PC-9 (cell line): ENCODE measurements around the gene DSCAM. TPM values are rescaled to one million over a fixed set of nuclear protein-coding genes. Genes with fewer than 3 reads are reported as not detected.

ENCODE experiments used
- BruUV-seq: library from RNA; stranded (reverse); fragments of 400-500 nt; replicated peaks from 2 replicates; lab custom pipeline; 2021; lab: Mats Ljungman, UMichigan
- CTCF ChIA-PET: fragments of 300-600 bp; sonication (Branson Sonifier 250); formaldehyde crosslinking; loops from one replicate; lab custom pipeline; 2022; ENCODE audit warnings: antibody characterized with exemption; lab: Charles Lee
- POLR2A ChIA-PET: fragments of 300-600 bp; sonication (Branson Sonifier 250); formaldehyde crosslinking; loops from one replicate; lab custom pipeline; 2022; ENCODE audit warnings: antibody characterized with exemption; ENCODE audit not compliant: unreplicated experiment; lab: Charles Lee
- DNase-seq, 2 experiments: peaks; one replicate each; pipeline versions ENCODE4 v3.0.0 to v3.0.0-alpha.2; 2015 to 2022; ENCODE audit warnings: mixed read lengths in 1 of 2
- H2AFZ ChIP-seq: fragments of 200-600 bp; sonication (generic); 2 replicates; pipeline ENCODE4 v1.8.1; 2017; ENCODE audit warnings: antibody characterized with exemption
- H3F3A ChIP-seq: fragments of 200-600 bp; sonication (generic); 2 replicates; pipeline ENCODE4 v1.8.1; 2017; ENCODE audit warnings: antibody characterized with exemption, mild to moderate bottlenecking, low read depth; ENCODE audit not compliant: insufficient read depth
- H3K27ac ChIP-seq: fragments of 200-600 bp; sonication (generic); 2 replicates; pipeline ENCODE4 v1.6.1; 2016; ENCODE audit warnings: mixed run types
- H3K27me3 ChIP-seq: fragments of 200-600 bp; sonication (generic); 2 replicates; pipeline ENCODE4 v1.6.1; 2016; ENCODE audit warnings: low read depth, mixed run types; ENCODE audit not compliant: insufficient read depth
- H3K36me3 ChIP-seq: fragments of 200-600 bp; sonication (generic); 2 replicates; pipeline ENCODE4 v1.6.1; 2016; ENCODE audit warnings: low read depth, mixed run types
- H3K4me1 ChIP-seq: fragments of 200-600 bp; sonication (generic); replicated peaks from 2 replicates; pipeline ENCODE4 v1.6.1; 2016; ENCODE audit warnings: mixed run types; ENCODE audit not compliant: insufficient read depth
- H3K4me2 ChIP-seq: fragments of 200-600 bp; sonication (generic); 2 replicates; pipeline ENCODE4 v1.6.1; 2017; ENCODE audit warnings: mixed run types
- H3K4me3 ChIP-seq: fragments of 200-600 bp; sonication (generic); 2 replicates; pipeline ENCODE4 v1.6.1; 2016; ENCODE audit warnings: mixed run types
- H3K79me2 ChIP-seq: fragments of 200-600 bp; sonication (generic); 2 replicates; pipeline ENCODE4 v1.6.1; 2017; ENCODE audit warnings: low read depth, mixed run types
- H3K9me2 ChIP-seq: fragments of 200-600 bp; sonication (generic); 2 replicates; pipeline ENCODE4 v1.8.1; 2017; ENCODE audit warnings: mild to moderate bottlenecking; ENCODE audit not compliant: insufficient read depth
- H3K9me3 ChIP-seq: fragments of 200-600 bp; sonication (generic); 2 replicates; pipeline ENCODE4 v1.8.1; 2016; ENCODE audit warnings: low read depth; ENCODE audit not compliant: insufficient read depth
- H4K20me1 ChIP-seq: fragments of 200-600 bp; sonication (generic); 2 replicates; pipeline ENCODE4 v1.8.1; 2017; ENCODE audit not compliant: insufficient read depth
- EZH2 ChIP-seq: fragments of 200-600 bp; sonication (generic); IDR thresholded peaks from 2 replicates; pipeline ENCODE4 v1.8.0; 2017; ENCODE audit warnings: antibody characterized with exemption, low read depth
- intact Hi-C: fragments of 100-400 bp; cut with micrococcal nuclease; formaldehyde crosslinking; loops from one replicate; pipeline ENCODE4 v1.10.0; 2022; ENCODE audit not compliant: unreplicated experiment
- total RNA-seq: library from RNA; stranded (reverse); gene quantifications from 2 replicates; pipeline ENCODE4 v1.2.3, GENCODE V29; 2021
- TF ChIP-seq, protein P1 (sequence below): fragments of 200-600 bp; sonication (generic); conservative IDR thresholded peaks from 2 replicates; pipeline ENCODE4 v1.6.1; 2017; ENCODE audit warnings: mixed run types, antibody characterized with exemption, mild to moderate bottlenecking, moderate library complexity

The DSCAM gene
- total RNA-seq, 1 experiment from 2014 or later: not detected

DNA sequence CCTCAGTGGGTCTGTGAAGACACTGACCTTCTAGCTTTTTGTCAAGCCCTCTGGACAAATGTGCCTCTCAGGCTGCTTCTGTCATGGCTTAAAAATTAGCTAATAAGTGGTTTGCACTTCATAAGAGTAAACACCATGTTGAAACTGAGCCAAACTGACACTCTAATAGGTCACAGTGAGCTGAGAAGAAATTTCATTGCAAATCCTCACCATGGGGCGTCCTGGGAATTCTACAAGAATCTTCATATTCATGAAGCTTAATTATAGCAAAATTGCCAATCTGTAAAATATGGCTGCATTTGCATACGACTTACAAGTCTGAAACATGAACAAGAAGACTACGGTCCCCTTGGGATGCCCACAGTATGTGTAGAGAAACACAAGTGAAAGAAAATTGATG is 188.6 kb downstream of the DSCAM start:
- no TSS peak for BruUV-seq

DNA sequence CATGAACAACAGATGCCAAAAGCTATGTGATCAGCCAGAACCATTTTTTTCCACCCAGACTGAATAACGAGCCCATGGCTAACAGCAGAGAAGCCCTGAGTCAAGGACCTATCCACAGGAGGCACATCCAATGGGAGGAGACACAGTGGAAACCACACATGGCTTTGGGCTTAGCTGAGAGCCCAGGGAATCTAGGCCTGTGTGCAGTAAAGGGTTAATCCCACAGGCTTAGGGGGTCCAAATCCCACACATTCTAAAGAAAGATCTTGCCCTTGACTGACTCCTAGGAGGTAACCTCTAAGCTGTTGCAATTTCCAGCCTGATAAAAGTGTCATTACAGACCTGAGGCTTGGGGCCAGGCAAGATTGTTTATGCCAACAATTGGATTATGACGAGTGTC is 194.5 kb downstream of the DSCAM start:
- H3K9me3 ChIP-seq: no peaks in the 10 kb centered on the region
- TF ChIP-seq, protein P1, sequence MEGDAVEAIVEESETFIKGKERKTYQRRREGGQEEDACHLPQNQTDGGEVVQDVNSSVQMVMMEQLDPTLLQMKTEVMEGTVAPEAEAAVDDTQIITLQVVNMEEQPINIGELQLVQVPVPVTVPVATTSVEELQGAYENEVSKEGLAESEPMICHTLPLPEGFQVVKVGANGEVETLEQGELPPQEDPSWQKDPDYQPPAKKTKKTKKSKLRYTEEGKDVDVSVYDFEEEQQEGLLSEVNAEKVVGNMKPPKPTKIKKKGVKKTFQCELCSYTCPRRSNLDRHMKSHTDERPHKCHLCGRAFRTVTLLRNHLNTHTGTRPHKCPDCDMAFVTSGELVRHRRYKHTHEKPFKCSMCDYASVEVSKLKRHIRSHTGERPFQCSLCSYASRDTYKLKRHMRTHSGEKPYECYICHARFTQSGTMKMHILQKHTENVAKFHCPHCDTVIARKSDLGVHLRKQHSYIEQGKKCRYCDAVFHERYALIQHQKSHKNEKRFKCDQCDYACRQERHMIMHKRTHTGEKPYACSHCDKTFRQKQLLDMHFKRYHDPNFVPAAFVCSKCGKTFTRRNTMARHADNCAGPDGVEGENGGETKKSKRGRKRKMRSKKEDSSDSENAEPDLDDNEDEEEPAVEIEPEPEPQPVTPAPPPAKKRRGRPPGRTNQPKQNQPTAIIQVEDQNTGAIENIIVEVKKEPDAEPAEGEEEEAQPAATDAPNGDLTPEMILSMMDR: no peak
- TF ChIP-seq EZH2: no peak
- H4K20me1 ChIP-seq: no peaks in the 10 kb centered on the region
- no TSS peak for BruUV-seq
- no peaks in the 10 kb centered on the region for H3K9me2 ChIP-seq
- H3K4me2 ChIP-seq: no peak overlapping the region
- CTCF ChIA-PET: no interaction called here
- H3K4me1 ChIP-seq: no peaks in the 10 kb centered on the region
- H3K27ac ChIP-seq: no peak overlapping the region
- DNase-seq: no peak
- H3K79me2 ChIP-seq: no peaks in the 10 kb centered on the region
- intact Hi-C loops: no loop called here
- H2AFZ ChIP-seq: no peak overlapping the region
- no peaks in the 10 kb centered on the region for H3K27me3 ChIP-seq
- no peaks in the 10 kb centered on the region for H3K36me3 ChIP-seq
- H3K4me3 ChIP-seq: no peak overlapping the region
- no peaks in the 10 kb centered on the region for H3F3A ChIP-seq
- POLR2A ChIA-PET: no interaction called here

More for the DNA sequence above, 188.6 kb downstream of the DSCAM start:
- no peaks in the 10 kb centered on the region for H4K20me1 ChIP-seq
- H3K4me3 ChIP-seq: no peak overlapping the region
- no peaks in the 10 kb centered on the region for H3K9me3 ChIP-seq
- ChIA-PET CTCF (no interaction called here), POLR2A (no interaction called here)
- no peaks in the 10 kb centered on the region for H3K36me3 ChIP-seq
- no peak overlapping the region for H3K27ac ChIP-seq
- H3K4me1 ChIP-seq: no peaks in the 10 kb centered on the region
- intact Hi-C loops: no loop called here
- no peaks in the 10 kb centered on the region for H3F3A ChIP-seq
- no peaks in the 10 kb centered on the region for H3K9me2 ChIP-seq
- no peak overlapping the region for H3K4me2 ChIP-seq
- no peak for DNase-seq
- H3K79me2 ChIP-seq: no peaks in the 10 kb centered on the region
- no peak overlapping the region for H2AFZ ChIP-seq
- no peak for TF ChIP-seq EZH2
- TF ChIP-seq, protein P1: no peak
- H3K27me3 ChIP-seq: no peaks in the 10 kb centered on the region

DNA sequence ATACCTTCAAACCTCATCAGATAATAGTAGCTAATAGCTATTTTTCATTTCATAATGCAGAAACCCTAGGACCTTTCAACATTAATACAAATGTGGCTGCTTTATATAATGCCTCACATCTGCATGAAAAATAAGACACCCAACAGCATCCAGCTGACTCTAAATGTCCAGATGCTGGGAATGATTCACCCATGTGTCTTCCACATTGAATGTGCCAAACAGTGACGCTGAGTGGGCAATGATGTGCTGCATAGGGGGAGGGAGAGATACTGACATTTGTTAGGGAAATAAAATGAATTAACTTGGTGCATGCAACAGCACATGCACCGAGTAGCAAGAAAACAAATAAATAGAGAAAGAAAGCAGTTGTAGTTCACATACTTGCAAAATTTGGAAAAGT is 199.3 kb downstream of the DSCAM start:
- Histone ChIP-seq H3K9me3 (no peaks in the 10 kb centered on the region), H3K36me3 (no peaks in the 10 kb centered on the region), H3K9me2 (no peaks in the 10 kb centered on the region), H3K4me2 (no peak overlapping the region), H3F3A (no peaks in the 10 kb centered on the region), H3K27ac (no peak overlapping the region), H3K79me2 (no peaks in the 10 kb centered on the region), H3K27me3 (no peaks in the 10 kb centered on the region), H2AFZ (no peak overlapping the region), H4K20me1 (no peaks in the 10 kb centered on the region), H3K4me1 (no peaks in the 10 kb centered on the region), H3K4me3 (no peak overlapping the region)
- no peak for TF ChIP-seq EZH2
- TF ChIP-seq, protein P1: no peak
- POLR2A ChIA-PET: interaction anchor here (0.6 kb wide), 1 partner anchor 189 kb away, joined by 3 read pairs; no protein-coding TSS in a partner anchor
- CTCF ChIA-PET: no interaction called here
- no peak for DNase-seq
- intact Hi-C loops: no loop called here
- no TSS peak for BruUV-seq
